ENCODE results near the gene UBE4B. TPM values are rescaled to one million over a fixed set of nuclear protein-coding genes. Genes with fewer than 3 reads are reported as not detected.
A peak's percentile ranks its signal among the peaks of the same experiment; 100 is the strongest.

UBE4B gene
- total RNA-seq, 1 experiment from 2014 or later, result 54.7 TPM

- no peak for DNase-seq (ENCODE audit: low read depth, low spot score)
- CTCF ChIA-PET, result no interaction called here
- Histone ChIP-seq H3K4me1 (ENCODE audit: control insufficient read depth, insufficient read depth, low read length) (no peaks in the 10 kb centered on the region), H3K9me3 (ENCODE audit: control insufficient read depth, insufficient read depth, low read depth, low read length) (no peaks in the 10 kb centered on the region), H3K36me3 (ENCODE audit: control insufficient read depth, insufficient read depth, low read length) (no peaks in the 10 kb centered on the region), H3K27ac (ENCODE audit: low read length) (no peak overlapping the region), H3K4me3 (ENCODE audit: low read depth in 2 of 2, low read length in 2 of 2) (no peak overlapping the region), H3K27me3 (ENCODE audit: control insufficient read depth, insufficient read depth, low read length) (no peaks in the 10 kb centered on the region)
- no peak for TF ChIP-seq REST (IDR thresholded peaks at IDR 0.05; ENCODE audit: insufficient read depth in 1 of 2, low read depth in 2 of 2, low read length in 1 of 2)
- TF ChIP-seq TCF7L2 (IDR thresholded peaks at IDR 0.05; ENCODE audit: low read depth, low read length), result no peak
- TF ChIP-seq CTCF (IDR thresholded peaks at IDR 0.05), result no peak
- TF ChIP-seq POLR2AphosphoS5 (IDR thresholded peaks at IDR 0.05; ENCODE audit: low read depth, low read length), result no peak
- no peak for TF ChIP-seq SIN3A (IDR thresholded peaks at IDR 0.05; ENCODE audit: borderline replicate concordance, insufficient read depth, low read depth, low read length)
- POLR2A ChIA-PET, result no interaction called here
- in situ Hi-C loops (cut with HindIII; ENCODE audit: low pct_unique_long_range_greater_than_20kb, low sequenced_read_pairs) (no loop called here), intact Hi-C loops (cut with micrococcal nuclease; ENCODE audit: unreplicated experiment) (no loop called here)
- peak; percentile 29; the same call in 1 of the 2 replicates for ATAC-seq
- BruUV-seq (replicated peaks), result no TSS peak
Measured at GRCh38 chr1:10045480-10046355, 13.0 kb downstream of the UBE4B start.

- H3K27me3 ChIP-seq (ENCODE audit: control insufficient read depth, insufficient read depth, low read length), result no peaks in the 10 kb centered on the region
- peak; percentile 44; the same call in 1 of the 2 replicates for ATAC-seq
- H3K9me3 ChIP-seq (ENCODE audit: control insufficient read depth, insufficient read depth, low read depth, low read length), result no peaks in the 10 kb centered on the region
- H3K4me1 ChIP-seq (ENCODE audit: control insufficient read depth, insufficient read depth, low read length), result no peaks in the 10 kb centered on the region
- no peak overlapping the region for H3K4me3 ChIP-seq (ENCODE audit: low read depth in 2 of 2, low read length in 2 of 2)
- DNase-seq (ENCODE audit: low read depth, low spot score), result no peak
- no TSS peak for BruUV-seq (replicated peaks)
- no peaks in the 10 kb centered on the region for H3K36me3 ChIP-seq (ENCODE audit: control insufficient read depth, insufficient read depth, low read length)
- CTCF ChIA-PET, result interaction anchor here (0.6 kb wide), 1 partner anchor 73 kb away, joined by 6 read pairs; no protein-coding TSS in a partner anchor
- TF ChIP-seq REST (IDR thresholded peaks at IDR 0.05; ENCODE audit: insufficient read depth in 1 of 2, low read depth in 2 of 2, low read length in 1 of 2) (no peak), CTCF (IDR thresholded peaks at IDR 0.05) (no peak), TCF7L2 (IDR thresholded peaks at IDR 0.05; ENCODE audit: low read depth, low read length) (no peak), SIN3A (IDR thresholded peaks at IDR 0.05; ENCODE audit: borderline replicate concordance, insufficient read depth, low read depth, low read length) (no peak), POLR2AphosphoS5 (IDR thresholded peaks at IDR 0.05; ENCODE audit: low read depth, low read length) (no peak)
- in situ Hi-C loops (cut with HindIII; ENCODE audit: low pct_unique_long_range_greater_than_20kb, low sequenced_read_pairs) (no loop called here), intact Hi-C loops (cut with micrococcal nuclease; ENCODE audit: unreplicated experiment) (no loop called here)
- no peak overlapping the region for H3K27ac ChIP-seq (ENCODE audit: low read length)
- POLR2A ChIA-PET, result no interaction called here
Measured at GRCh38 chr1:10046356-10047085, 13.8 kb downstream of the UBE4B start.
